WTC11 (cell line): Measurements from ENCODE around the gene SRSF1. TPM values are rescaled to one million over a fixed set of nuclear protein-coding genes. Genes with fewer than 3 reads are reported as not detected.

Source experiments
- ATAC-seq: fragments of 200-7000 bp; cut with Tn5 transposase; 2 replicates; pipeline ENCODE4 v1.10.0; 2021; ENCODE audit warnings: mild to moderate bottlenecking, moderate library complexity
- CTCF ChIA-PET: fragments of 300-600 bp; sonication (Branson Sonifier 250); formaldehyde crosslinking; loops from one replicate; lab custom pipeline; 2021; ENCODE audit warnings: antibody characterized with exemption; lab: Charles Lee
- POLR2A ChIA-PET: fragments of 350-600 bp; sonication (Branson Sonifier 250); formaldehyde crosslinking; loops from one replicate; lab custom pipeline; 2021; ENCODE audit warnings: antibody characterized with exemption; lab: Charles Lee
- DNase-seq: peaks from one replicate; pipeline ENCODE4 v3.0.0; 2021; ENCODE audit warnings: low spot score
- H3K27ac Mint-ChIP-seq: 2 replicates; pipeline ENCODE4 v1.8.0; 2021; ENCODE audit warnings: mixed read lengths
- H3K27me3 Mint-ChIP-seq: 2 replicates; pipeline ENCODE4 v1.8.0; 2021; ENCODE audit warnings: low read depth, mild to moderate bottlenecking, moderate library complexity, mixed read lengths
- H3K36me3 Mint-ChIP-seq: 2 replicates; pipeline ENCODE4 v1.8.0; 2021; ENCODE audit warnings: mixed read lengths
- H3K4me1 Mint-ChIP-seq: 2 replicates; pipeline ENCODE4 v1.8.0; 2022; ENCODE audit warnings: mixed read lengths
- H3K4me3 Mint-ChIP-seq: 2 replicates; pipeline ENCODE4 v1.8.0; 2021; ENCODE audit warnings: mild to moderate bottlenecking, moderate library complexity, mixed read lengths
- H3K9me3 Mint-ChIP-seq: 2 replicates; pipeline ENCODE4 v1.8.0; 2021; ENCODE audit warnings: mixed read lengths
- CBFB ChIP-seq: sonication (generic); formaldehyde crosslinking; IDR thresholded peaks from 2 replicates; pipeline ENCODE4 v1.8.1; 2022; ENCODE audit warnings: mild to moderate bottlenecking, low read depth, missing genetic modification reagents
- FOXK1 ChIP-seq: sonication (generic); formaldehyde crosslinking; IDR thresholded peaks from 2 replicates; pipeline ENCODE4 v1.8.0; 2022; ENCODE audit warnings: mild to moderate bottlenecking, moderate library complexity, missing genetic modification reagents
- GABPB1 ChIP-seq: sonication (generic); formaldehyde crosslinking; IDR thresholded peaks from 2 replicates; pipeline ENCODE4 v1.8.1; 2023; ENCODE audit warnings: mild to moderate bottlenecking, missing genetic modification reagents
- NFE2L1 ChIP-seq: sonication (generic); formaldehyde crosslinking; IDR thresholded peaks from 2 replicates; pipeline ENCODE4 v1.8.1; 2023; ENCODE audit warnings: missing genetic modification reagents
- NR2C2 ChIP-seq: sonication (generic); formaldehyde crosslinking; IDR thresholded peaks from 2 replicates; pipeline ENCODE4 v1.8.0; 2022; ENCODE audit warnings: mild to moderate bottlenecking, missing genetic modification reagents
- RORB ChIP-seq: fragments of 250-450 bp; sonication (Bioruptor Pico); IDR thresholded peaks from 2 replicates; pipeline ENCODE4 v1.9.0; 2021; ENCODE audit warnings: mild to moderate bottlenecking
- TEAD4 ChIP-seq: sonication (generic); formaldehyde crosslinking; IDR thresholded peaks from 2 replicates; pipeline ENCODE4 v1.8.0; 2022; ENCODE audit warnings: mild to moderate bottlenecking, missing genetic modification reagents
- total RNA-seq: library from RNA; stranded (reverse); gene quantifications from 3 replicates; pipeline ENCODE4 v1.2.3, GENCODE V29; 2021
- TF ChIP-seq, protein P1 (sequence below): sonication (generic); formaldehyde crosslinking; conservative IDR thresholded peaks from 2 replicates; pipeline ENCODE4 v1.8.1; 2023; ENCODE audit warnings: mild to moderate bottlenecking, low read depth, missing genetic modification reagents, moderate library complexity
- TF ChIP-seq, protein P2 (sequence below): sonication (generic); formaldehyde crosslinking; IDR thresholded peaks from 2 replicates; pipeline ENCODE4 v1.8.1; 2023; ENCODE audit warnings: mild to moderate bottlenecking, missing genetic modification reagents, moderate library complexity
- TF ChIP-seq, protein P3 (sequence below): sonication (generic); formaldehyde crosslinking; IDR thresholded peaks from 2 replicates; pipeline ENCODE4 v1.8.0; 2022; ENCODE audit warnings: missing genetic modification reagents
- TF ChIP-seq, protein P4 (sequence below): sonication (generic); formaldehyde crosslinking; IDR thresholded peaks from 2 replicates; pipeline ENCODE4 v1.8.1; 2023; ENCODE audit warnings: mild to moderate bottlenecking, moderate library complexity, missing genetic modification reagents
- TF ChIP-seq, protein P5 (sequence below): sonication (generic); formaldehyde crosslinking; IDR thresholded peaks from 2 replicates; pipeline ENCODE4 v1.8.1; 2023; ENCODE audit warnings: mild to moderate bottlenecking, missing genetic modification reagents
- TF ChIP-seq, protein P6 (sequence below): sonication (generic); formaldehyde crosslinking; IDR thresholded peaks from 2 replicates; pipeline ENCODE4 v1.8.0; 2023; ENCODE audit warnings: mild to moderate bottlenecking, missing genetic modification reagents
- TF ChIP-seq, protein P7 (sequence below): sonication (generic); formaldehyde crosslinking; IDR thresholded peaks from 2 replicates; pipeline ENCODE4 v1.8.0; 2023; ENCODE audit warnings: missing genetic modification reagents, mild to moderate bottlenecking, borderline replicate concordance

The SRSF1 gene
- total RNA-seq, 1 experiment from 2014 or later = 387 TPM

DNA sequence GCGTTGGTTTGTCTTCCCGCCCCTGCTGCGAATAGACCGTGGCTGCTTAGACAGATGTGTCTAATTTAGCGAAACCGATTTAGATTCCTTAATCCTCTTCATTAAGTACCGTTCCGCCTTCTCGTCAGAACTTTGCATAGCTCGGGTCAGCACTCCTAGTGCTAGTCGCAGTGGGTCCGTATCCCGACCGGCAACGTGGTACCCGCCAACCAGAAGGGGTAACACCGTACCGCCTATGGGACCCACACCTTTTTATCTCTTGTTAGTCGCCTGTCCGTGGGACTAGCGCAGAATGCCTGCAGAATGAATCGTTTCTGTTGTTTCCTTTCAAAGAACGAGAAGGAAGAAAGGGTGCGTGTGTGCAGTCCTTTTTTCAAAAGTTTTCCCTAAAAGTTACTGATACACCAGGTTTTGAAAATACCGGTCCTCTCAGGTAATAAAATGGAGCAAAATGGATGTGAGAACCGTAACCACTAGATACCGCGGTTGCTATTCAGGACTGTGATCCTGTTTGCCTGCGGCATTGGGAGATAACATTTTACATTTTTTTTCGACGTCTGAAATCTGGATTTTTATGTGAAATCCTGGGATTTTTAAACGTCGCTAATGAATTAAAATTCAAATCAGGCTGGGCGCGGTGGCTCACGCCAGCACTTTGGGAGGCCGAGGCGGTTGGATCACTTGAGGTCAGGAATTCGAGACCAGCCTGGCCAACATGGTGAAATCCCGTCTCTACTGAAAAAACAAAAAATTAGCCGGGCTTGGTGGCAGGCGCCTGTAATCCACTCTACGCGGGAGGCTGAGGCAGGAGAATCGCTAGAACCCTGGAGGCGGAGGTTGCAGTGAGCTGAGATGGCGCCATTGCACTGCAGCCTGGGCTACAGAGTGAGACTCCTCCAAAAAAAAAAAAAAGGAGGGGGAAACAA is 998 bp upstream of the SRSF1 start:
- peaks cover 40% of the 10 kb centered on the region for H3K36me3 Mint-ChIP-seq
- peak overlapping the region; percentile 100 for H3K27ac Mint-ChIP-seq
- POLR2A ChIA-PET = interaction anchor here (0.6 to 2.5 kb wide), 28 partner anchors 9 to 751 kb away, joined by 3 to 41 read pairs (median 5); partner anchors contain the start of genes CUEDC1, DYNLL2, MRPS23 and VEZF1
- CTCF ChIA-PET = interaction anchor here (0.6 to 2.4 kb wide), 11 partner anchors 9 to 192 kb away, joined by 3 to 15 read pairs (median 7); partner anchors contain the start of gene DYNLL2
- H3K4me3 Mint-ChIP-seq = peak overlapping the region; percentile 100
- peaks cover 38% of the 10 kb centered on the region for H3K4me1 Mint-ChIP-seq
- no peaks in the 10 kb centered on the region for H3K9me3 Mint-ChIP-seq
- H3K27me3 Mint-ChIP-seq = no peaks in the 10 kb centered on the region
- ATAC-seq (peak; percentile 59), DNase-seq (no peak)
- TF ChIP-seq, protein P1, sequence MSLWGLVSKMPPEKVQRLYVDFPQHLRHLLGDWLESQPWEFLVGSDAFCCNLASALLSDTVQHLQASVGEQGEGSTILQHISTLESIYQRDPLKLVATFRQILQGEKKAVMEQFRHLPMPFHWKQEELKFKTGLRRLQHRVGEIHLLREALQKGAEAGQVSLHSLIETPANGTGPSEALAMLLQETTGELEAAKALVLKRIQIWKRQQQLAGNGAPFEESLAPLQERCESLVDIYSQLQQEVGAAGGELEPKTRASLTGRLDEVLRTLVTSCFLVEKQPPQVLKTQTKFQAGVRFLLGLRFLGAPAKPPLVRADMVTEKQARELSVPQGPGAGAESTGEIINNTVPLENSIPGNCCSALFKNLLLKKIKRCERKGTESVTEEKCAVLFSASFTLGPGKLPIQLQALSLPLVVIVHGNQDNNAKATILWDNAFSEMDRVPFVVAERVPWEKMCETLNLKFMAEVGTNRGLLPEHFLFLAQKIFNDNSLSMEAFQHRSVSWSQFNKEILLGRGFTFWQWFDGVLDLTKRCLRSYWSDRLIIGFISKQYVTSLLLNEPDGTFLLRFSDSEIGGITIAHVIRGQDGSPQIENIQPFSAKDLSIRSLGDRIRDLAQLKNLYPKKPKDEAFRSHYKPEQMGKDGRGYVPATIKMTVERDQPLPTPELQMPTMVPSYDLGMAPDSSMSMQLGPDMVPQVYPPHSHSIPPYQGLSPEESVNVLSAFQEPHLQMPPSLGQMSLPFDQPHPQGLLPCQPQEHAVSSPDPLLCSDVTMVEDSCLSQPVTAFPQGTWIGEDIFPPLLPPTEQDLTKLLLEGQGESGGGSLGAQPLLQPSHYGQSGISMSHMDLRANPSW = no peak
- TF ChIP-seq, protein P2, sequence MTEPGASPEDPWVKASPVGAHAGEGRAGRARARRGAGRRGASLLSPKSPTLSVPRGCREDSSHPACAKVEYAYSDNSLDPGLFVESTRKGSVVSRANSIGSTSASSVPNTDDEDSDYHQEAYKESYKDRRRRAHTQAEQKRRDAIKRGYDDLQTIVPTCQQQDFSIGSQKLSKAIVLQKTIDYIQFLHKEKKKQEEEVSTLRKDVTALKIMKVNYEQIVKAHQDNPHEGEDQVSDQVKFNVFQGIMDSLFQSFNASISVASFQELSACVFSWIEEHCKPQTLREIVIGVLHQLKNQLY = no peak
- TF ChIP-seq GABPB1 (CRISPR knock-in tag) (no peak), NR2C2 (no peak), TEAD4 (no peak), FOXK1 (no peak)
- TF ChIP-seq, protein P3, sequence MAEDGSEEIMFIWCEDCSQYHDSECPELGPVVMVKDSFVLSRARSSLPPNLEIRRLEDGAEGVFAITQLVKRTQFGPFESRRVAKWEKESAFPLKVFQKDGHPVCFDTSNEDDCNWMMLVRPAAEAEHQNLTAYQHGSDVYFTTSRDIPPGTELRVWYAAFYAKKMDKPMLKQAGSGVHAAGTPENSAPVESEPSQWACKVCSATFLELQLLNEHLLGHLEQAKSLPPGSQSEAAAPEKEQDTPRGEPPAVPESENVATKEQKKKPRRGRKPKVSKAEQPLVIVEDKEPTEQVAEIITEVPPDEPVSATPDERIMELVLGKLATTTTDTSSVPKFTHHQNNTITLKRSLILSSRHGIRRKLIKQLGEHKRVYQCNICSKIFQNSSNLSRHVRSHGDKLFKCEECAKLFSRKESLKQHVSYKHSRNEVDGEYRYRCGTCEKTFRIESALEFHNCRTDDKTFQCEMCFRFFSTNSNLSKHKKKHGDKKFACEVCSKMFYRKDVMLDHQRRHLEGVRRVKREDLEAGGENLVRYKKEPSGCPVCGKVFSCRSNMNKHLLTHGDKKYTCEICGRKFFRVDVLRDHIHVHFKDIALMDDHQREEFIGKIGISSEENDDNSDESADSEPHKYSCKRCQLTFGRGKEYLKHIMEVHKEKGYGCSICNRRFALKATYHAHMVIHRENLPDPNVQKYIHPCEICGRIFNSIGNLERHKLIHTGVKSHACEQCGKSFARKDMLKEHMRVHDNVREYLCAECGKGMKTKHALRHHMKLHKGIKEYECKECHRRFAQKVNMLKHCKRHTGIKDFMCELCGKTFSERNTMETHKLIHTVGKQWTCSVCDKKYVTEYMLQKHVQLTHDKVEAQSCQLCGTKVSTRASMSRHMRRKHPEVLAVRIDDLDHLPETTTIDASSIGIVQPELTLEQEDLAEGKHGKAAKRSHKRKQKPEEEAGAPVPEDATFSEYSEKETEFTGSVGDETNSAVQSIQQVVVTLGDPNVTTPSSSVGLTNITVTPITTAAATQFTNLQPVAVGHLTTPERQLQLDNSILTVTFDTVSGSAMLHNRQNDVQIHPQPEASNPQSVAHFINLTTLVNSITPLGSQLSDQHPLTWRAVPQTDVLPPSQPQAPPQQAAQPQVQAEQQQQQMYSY (CRISPR knock-in tag) = peak; percentile 75

DNA sequence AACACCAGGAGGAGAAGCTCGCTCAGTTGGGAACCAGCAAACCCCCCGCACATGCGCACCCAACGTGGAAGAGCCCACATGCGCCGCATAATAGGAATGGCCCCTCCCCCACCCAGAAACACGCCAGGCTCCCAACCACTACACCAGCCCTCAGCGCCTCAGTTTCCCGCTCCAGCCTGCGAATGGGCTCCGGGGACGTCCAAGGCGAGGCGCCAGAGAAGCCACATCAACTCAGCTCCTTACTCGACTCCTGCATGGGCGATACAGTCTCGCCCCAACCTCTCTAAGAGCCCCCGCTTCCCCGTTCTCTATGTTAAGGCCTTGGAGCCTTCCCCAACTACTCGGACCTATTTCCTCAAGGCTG is 504 bp downstream of the SRSF1 start:
- POLR2A ChIA-PET = interaction anchor here (0.6 to 2.5 kb wide), 12 partner anchors 10 to 157 kb away, joined by 3 to 41 read pairs (median 6); partner anchors contain the start of genes CUEDC1, DYNLL2, MRPS23 and VEZF1
- CTCF ChIA-PET = interaction anchor here (1.3 to 2.4 kb wide), 5 partner anchors 77 to 173 kb away, joined by 7 to 15 read pairs (median 11); partner anchors contain the start of gene DYNLL2
- H3K4me1 Mint-ChIP-seq = peaks cover 49% of the 10 kb centered on the region
- DNase-seq = peak; percentile 33
- H3K27me3 Mint-ChIP-seq = no peaks in the 10 kb centered on the region
- ATAC-seq = peak; percentile 8
- peak overlapping the region; percentile 100 for H3K27ac Mint-ChIP-seq
- peak overlapping the region; percentile 100 for H3K4me3 Mint-ChIP-seq
- H3K9me3 Mint-ChIP-seq = no peaks in the 10 kb centered on the region
- H3K36me3 Mint-ChIP-seq = peaks cover 51% of the 10 kb centered on the region
- TF ChIP-seq RORB (CRISPR knock-in tag) (no peak), CBFB (CRISPR knock-in tag) (no peak), NFE2L1 (peak; percentile 68; the same call in 1 of the 2 replicates)
- TF ChIP-seq, protein P4, sequence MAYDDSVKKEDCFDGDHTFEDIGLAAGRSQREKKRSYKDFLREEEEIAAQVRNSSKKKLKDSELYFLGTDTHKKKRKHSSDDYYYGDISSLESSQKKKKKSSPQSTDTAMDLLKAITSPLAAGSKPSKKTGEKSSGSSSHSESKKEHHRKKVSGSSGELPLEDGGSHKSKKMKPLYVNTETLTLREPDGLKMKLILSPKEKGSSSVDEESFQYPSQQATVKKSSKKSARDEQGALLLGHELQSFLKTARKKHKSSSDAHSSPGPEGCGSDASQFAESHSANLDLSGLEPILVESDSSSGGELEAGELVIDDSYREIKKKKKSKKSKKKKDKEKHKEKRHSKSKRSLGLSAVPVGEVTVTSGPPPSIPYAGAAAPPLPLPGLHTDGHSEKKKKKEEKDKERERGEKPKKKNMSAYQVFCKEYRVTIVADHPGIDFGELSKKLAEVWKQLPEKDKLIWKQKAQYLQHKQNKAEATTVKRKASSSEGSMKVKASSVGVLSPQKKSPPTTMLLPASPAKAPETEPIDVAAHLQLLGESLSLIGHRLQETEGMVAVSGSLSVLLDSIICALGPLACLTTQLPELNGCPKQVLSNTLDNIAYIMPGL (CRISPR knock-in tag) = 0 out of 2 replicates have a peak, but pooled peaks have one; percentile 78
- TF ChIP-seq, protein P5, sequence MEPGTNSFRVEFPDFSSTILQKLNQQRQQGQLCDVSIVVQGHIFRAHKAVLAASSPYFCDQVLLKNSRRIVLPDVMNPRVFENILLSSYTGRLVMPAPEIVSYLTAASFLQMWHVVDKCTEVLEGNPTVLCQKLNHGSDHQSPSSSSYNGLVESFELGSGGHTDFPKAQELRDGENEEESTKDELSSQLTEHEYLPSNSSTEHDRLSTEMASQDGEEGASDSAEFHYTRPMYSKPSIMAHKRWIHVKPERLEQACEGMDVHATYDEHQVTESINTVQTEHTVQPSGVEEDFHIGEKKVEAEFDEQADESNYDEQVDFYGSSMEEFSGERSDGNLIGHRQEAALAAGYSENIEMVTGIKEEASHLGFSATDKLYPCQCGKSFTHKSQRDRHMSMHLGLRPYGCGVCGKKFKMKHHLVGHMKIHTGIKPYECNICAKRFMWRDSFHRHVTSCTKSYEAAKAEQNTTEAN (CRISPR knock-in tag) = 0 out of 2 replicates have a peak, but pooled peaks have one; percentile 51
- TF ChIP-seq, protein P6, sequence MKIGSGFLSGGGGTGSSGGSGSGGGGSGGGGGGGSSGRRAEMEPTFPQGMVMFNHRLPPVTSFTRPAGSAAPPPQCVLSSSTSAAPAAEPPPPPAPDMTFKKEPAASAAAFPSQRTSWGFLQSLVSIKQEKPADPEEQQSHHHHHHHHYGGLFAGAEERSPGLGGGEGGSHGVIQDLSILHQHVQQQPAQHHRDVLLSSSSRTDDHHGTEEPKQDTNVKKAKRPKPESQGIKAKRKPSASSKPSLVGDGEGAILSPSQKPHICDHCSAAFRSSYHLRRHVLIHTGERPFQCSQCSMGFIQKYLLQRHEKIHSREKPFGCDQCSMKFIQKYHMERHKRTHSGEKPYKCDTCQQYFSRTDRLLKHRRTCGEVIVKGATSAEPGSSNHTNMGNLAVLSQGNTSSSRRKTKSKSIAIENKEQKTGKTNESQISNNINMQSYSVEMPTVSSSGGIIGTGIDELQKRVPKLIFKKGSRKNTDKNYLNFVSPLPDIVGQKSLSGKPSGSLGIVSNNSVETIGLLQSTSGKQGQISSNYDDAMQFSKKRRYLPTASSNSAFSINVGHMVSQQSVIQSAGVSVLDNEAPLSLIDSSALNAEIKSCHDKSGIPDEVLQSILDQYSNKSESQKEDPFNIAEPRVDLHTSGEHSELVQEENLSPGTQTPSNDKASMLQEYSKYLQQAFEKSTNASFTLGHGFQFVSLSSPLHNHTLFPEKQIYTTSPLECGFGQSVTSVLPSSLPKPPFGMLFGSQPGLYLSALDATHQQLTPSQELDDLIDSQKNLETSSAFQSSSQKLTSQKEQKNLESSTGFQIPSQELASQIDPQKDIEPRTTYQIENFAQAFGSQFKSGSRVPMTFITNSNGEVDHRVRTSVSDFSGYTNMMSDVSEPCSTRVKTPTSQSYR = peak; percentile 77; the same call in 1 of the 2 replicates
- TF ChIP-seq, protein P7, sequence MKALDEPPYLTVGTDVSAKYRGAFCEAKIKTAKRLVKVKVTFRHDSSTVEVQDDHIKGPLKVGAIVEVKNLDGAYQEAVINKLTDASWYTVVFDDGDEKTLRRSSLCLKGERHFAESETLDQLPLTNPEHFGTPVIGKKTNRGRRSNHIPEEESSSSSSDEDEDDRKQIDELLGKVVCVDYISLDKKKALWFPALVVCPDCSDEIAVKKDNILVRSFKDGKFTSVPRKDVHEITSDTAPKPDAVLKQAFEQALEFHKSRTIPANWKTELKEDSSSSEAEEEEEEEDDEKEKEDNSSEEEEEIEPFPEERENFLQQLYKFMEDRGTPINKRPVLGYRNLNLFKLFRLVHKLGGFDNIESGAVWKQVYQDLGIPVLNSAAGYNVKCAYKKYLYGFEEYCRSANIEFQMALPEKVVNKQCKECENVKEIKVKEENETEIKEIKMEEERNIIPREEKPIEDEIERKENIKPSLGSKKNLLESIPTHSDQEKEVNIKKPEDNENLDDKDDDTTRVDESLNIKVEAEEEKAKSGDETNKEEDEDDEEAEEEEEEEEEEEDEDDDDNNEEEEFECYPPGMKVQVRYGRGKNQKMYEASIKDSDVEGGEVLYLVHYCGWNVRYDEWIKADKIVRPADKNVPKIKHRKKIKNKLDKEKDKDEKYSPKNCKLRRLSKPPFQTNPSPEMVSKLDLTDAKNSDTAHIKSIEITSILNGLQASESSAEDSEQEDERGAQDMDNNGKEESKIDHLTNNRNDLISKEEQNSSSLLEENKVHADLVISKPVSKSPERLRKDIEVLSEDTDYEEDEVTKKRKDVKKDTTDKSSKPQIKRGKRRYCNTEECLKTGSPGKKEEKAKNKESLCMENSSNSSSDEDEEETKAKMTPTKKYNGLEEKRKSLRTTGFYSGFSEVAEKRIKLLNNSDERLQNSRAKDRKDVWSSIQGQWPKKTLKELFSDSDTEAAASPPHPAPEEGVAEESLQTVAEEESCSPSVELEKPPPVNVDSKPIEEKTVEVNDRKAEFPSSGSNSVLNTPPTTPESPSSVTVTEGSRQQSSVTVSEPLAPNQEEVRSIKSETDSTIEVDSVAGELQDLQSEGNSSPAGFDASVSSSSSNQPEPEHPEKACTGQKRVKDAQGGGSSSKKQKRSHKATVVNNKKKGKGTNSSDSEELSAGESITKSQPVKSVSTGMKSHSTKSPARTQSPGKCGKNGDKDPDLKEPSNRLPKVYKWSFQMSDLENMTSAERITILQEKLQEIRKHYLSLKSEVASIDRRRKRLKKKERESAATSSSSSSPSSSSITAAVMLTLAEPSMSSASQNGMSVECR = 0 out of 2 replicates have a peak, but pooled peaks have one; percentile 50
